SU-DHL-6 (cell line): ENCODE results near the gene WIZ.

Source experiments
- H2AFZ ChIP-seq: fragments of 200-600 bp; sonication (generic); 2 replicates; pipeline ENCODE4 v1.6.1; 2014; ENCODE audit warnings: low read depth, mild to moderate bottlenecking, moderate library complexity, mixed read lengths, antibody characterized with exemption, low read length; ENCODE audit not compliant: severe bottlenecking
- H3F3A ChIP-seq: fragments of 200-600 bp; shearing (Covaris generic); 2 replicates; pipeline ENCODE4 v1.6.0; 2016; ENCODE audit warnings: antibody characterized with exemption, mild to moderate bottlenecking; ENCODE audit not compliant: insufficient read depth
- H3K27ac ChIP-seq: fragments of 200-600 bp; sonication (generic); 2 replicates; pipeline ENCODE4 v1.5.1; 2016; ENCODE audit warnings: low read depth, mild to moderate bottlenecking, low read length, moderate library complexity, mixed read lengths
- H3K27me3 ChIP-seq: fragments of 200-600 bp; sonication (generic), shearing (Covaris generic); 2 replicates; pipeline ENCODE4 v1.6.0; 2014; ENCODE audit warnings: mild to moderate bottlenecking, low read length
- H3K36me3 ChIP-seq: fragments of 200-600 bp; sonication (generic); 2 replicates; pipeline ENCODE4 v1.6.1; 2014; ENCODE audit warnings: mild to moderate bottlenecking, low read length, mixed read lengths
- H3K4me2 ChIP-seq: fragments of 300-600, 200-600 bp; shearing (Covaris generic), sonication (generic); 2 replicates; pipeline ENCODE4 v1.6.0; 2014; ENCODE audit warnings: low read length, low read depth, mild to moderate bottlenecking; ENCODE audit not compliant: poor library complexity, severe bottlenecking
- H3K4me3 ChIP-seq: fragments of 200-600 bp; sonication (generic); 2 replicates; pipeline ENCODE4 v1.5.1; 2014; ENCODE audit warnings: antibody characterized with exemption, low read length, mild to moderate bottlenecking, mixed read lengths; ENCODE audit not compliant: insufficient read depth, poor library complexity, severe bottlenecking
- H3K79me2 ChIP-seq: fragments of 200-600 bp; sonication (generic); 2 replicates; pipeline ENCODE4 v1.6.1; 2014; ENCODE audit warnings: mild to moderate bottlenecking, low read length, moderate library complexity; ENCODE audit not compliant: insufficient read depth
- H3K9ac ChIP-seq: fragments of 200-600 bp; sonication (generic); 2 replicates; pipeline ENCODE4 v1.7.0; 2014; ENCODE audit warnings: mild to moderate bottlenecking, low read length
- H3K9me2 ChIP-seq: fragments of 200-600 bp; sonication (generic); replicated peaks from 2 replicates; pipeline ENCODE4 v1.6.1; 2014; ENCODE audit warnings: low read length; ENCODE audit not compliant: insufficient read depth
- H3K9me3 ChIP-seq: fragments of 200-600 bp; sonication (generic); 2 replicates; pipeline ENCODE4 v1.6.1; 2014; ENCODE audit warnings: low read length, mixed read lengths; ENCODE audit not compliant: insufficient read depth
- H4K20me1 ChIP-seq: fragments of 200-600 bp; sonication (generic); 2 replicates; pipeline ENCODE4 v1.6.1; 2014; ENCODE audit warnings: low read depth, mild to moderate bottlenecking, antibody characterized with exemption, low read length, moderate library complexity, mixed read lengths
- CTCF ChIP-seq: fragments of 200-600 bp; sonication (generic); IDR thresholded peaks from one replicate; pipeline ENCODE4 v1.5.1; 2017; ENCODE audit warnings: antibody characterized with exemption, mild to moderate bottlenecking, low read length, moderate library complexity; ENCODE audit not compliant: insufficient read depth, poor library complexity, severe bottlenecking
- EZH2phosphoT487 ChIP-seq: fragments of 200-600 bp; sonication (generic), shearing (Covaris generic); conservative IDR thresholded peaks from 2 replicates; pipeline ENCODE4 v1.6.1; 2018; ENCODE audit warnings: mild to moderate bottlenecking, antibody characterized with exemption, low read length, moderate library complexity, mixed read lengths

The WIZ gene

GRCh38 chr19:15433519-15434069, 16.2 kb downstream of the WIZ start:
- no peaks in the 10 kb centered on the region; the same call in 1 of the 2 replicates for H4K20me1 ChIP-seq
- no peak overlapping the region for H2AFZ ChIP-seq
- peaks cover 36% of the 10 kb centered on the region for H3K79me2 ChIP-seq
- no peak overlapping the region for H3K27ac ChIP-seq
- TF ChIP-seq CTCF = no peak
- TF ChIP-seq EZH2phosphoT487 = no peak
- no peaks in the 10 kb centered on the region for H3K9me3 ChIP-seq
- H3K4me3 ChIP-seq = no peak overlapping the region
- no peaks in the 10 kb centered on the region for H3F3A ChIP-seq
- H3K9ac ChIP-seq = no peak overlapping the region
- H3K4me2 ChIP-seq = no peak overlapping the region
- H3K27me3 ChIP-seq = no peaks in the 10 kb centered on the region
- H3K9me2 ChIP-seq = no peaks in the 10 kb centered on the region
- no peaks in the 10 kb centered on the region for H3K36me3 ChIP-seq

- peak overlapping the region; percentile 54 for H3K4me2 ChIP-seq
- TF ChIP-seq EZH2phosphoT487 = no peak
- TF ChIP-seq CTCF = no peak
- no peaks in the 10 kb centered on the region for H3F3A ChIP-seq
- no peaks in the 10 kb centered on the region for H3K9me3 ChIP-seq
- peak overlapping the region; percentile 6; the same call in 1 of the 2 replicates for H3K27ac ChIP-seq
- peak overlapping the region; percentile 64 for H3K4me3 ChIP-seq
- H3K79me2 ChIP-seq = peaks cover 40% of the 10 kb centered on the region
- H3K9me2 ChIP-seq = no peaks in the 10 kb centered on the region
- no peaks in the 10 kb centered on the region for H3K27me3 ChIP-seq
- H2AFZ ChIP-seq = peak overlapping the region; percentile 76
- no peaks in the 10 kb centered on the region; the same call in 1 of the 2 replicates for H4K20me1 ChIP-seq
- H3K9ac ChIP-seq = peak overlapping the region; percentile 53
- H3K36me3 ChIP-seq = no peaks in the 10 kb centered on the region
Measured at GRCh38 chr19:15432629-15433518, 16.9 kb downstream of the WIZ start.

GRCh38 chr19:15432018-15432494, 17.7 kb downstream of the WIZ start:
- Histone ChIP-seq H3K9me2 (no peaks in the 10 kb centered on the region), H3K9ac (peak overlapping the region; percentile 97), H3K27ac (peak overlapping the region; percentile 48), H3K4me3 (peak overlapping the region; percentile 75), H3K27me3 (no peaks in the 10 kb centered on the region), H3K4me2 (peak overlapping the region; percentile 72), H2AFZ (peak overlapping the region; percentile 47), H3K36me3 (no peaks in the 10 kb centered on the region), H3K79me2 (peaks cover 40% of the 10 kb centered on the region), H4K20me1 (no peaks in the 10 kb centered on the region; the same call in 1 of the 2 replicates), H3K9me3 (no peaks in the 10 kb centered on the region), H3F3A (no peaks in the 10 kb centered on the region)
- TF ChIP-seq EZH2phosphoT487 (no peak), CTCF (no peak)
